GM19438 (cell line): ENCODE measurements around the gene IGF2R.
"Not testable (repeated sequence)": the region's sequence is repeated elsewhere in the genome, so short reads cannot be mapped to it uniquely, and the experiment has no call there.

Experiments
- ATAC-seq: cut with Tn5 transposase; IDR thresholded peaks from one replicate; pipeline ENCODE4 v1.9.1; 2021; ENCODE audit warnings: low read depth; ENCODE audit not compliant: unreplicated experiment

The IGF2R gene

GRCh38 chr6:160115421-160115820 lies 146.5 kb downstream of the IGF2R start:
- no peak for ATAC-seq

- no peak for ATAC-seq
These were observed 147.5 kb downstream of the IGF2R start for GRCh38 chr6:160116411-160116810.

- ATAC-seq = no peak
These were observed 148.3 kb downstream of the IGF2R start for GRCh38 chr6:160117137-160117536.

DNA sequence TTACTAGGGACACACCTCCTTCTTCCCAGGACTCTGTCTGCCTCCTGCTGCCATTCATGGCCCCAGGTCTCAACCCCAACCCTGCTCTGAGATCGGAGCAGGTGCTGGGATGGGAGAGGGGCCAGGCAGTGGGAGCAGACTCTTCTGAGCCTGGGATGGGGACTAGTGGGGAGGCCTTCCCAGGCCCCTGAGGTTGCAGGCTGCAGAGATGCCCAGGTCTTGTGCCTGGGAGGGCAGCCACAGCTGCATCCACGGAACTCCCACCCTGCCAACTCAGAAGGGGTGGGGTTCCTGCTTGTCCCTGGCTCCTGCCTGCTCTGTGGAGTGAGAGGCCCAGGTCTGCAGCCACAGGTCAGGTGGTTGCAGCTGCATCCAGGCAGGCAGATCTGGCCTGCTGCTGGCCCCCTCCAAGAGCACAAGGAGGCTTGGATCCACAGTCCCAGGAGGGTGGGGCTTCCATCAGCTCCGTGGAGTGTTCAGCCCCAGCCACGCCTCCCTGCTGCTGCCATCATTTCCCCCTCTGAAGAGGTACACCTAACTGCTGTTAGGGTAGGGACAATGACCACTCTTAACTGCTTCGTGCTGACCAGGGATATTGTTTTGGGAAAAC lies 149.8 kb downstream of the IGF2R start:
- ATAC-seq = no peak

GRCh38 chr6:160120087-160120486 lies 151.2 kb downstream of the IGF2R start:
- no peak for ATAC-seq

DNA sequence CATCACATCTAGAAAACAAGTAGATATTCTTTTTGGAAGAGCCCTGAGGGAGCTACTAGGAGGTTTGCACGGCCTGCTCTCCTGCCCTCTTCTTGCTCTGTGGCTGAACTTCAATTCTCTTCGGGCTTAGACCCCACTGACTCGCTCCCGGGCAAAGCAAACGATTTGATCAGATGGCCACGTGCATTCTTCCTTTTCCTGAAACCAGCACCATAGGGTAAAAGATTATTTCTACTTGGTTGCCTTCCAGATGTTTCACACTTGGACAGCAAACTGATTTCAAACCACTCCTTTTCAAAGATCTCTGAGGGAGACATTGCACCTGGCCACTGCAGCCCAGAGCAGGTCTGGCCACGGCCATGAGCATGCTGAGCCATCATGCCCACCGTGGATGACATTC lies 152.7 kb downstream of the IGF2R start, which contains the start of gene SLC22A1:
SLC22A1 (plus strand) TSS at position 258 of the 400 bp plus-strand sequence; CDS start at position 379, 121 bp downstream.
- ATAC-seq = no peak

- ATAC-seq = no peak
These were observed 153.1 kb downstream of the IGF2R start for GRCh38 chr6:160121981-160122380.

DNA sequence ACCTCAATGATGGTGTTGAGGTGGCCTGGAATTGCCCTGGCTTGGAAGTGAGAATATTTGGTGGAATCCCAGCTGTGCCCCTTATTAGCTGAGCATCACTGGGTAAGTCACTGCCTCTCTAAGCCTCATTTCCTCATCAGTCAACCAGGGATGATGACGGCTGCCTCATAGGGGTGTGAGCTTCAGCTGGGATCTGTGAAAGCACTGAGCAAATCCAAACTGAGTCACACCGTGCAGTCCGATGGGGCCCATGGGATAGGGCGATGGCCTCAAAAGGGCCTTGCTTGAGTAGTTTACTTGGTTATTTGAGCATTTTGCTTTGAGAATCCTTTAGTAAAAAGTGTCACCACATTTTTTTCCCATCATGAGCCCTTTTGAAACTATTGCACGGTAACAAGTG lies 153.9 kb downstream of the IGF2R start:
- no peak for ATAC-seq

DNA sequence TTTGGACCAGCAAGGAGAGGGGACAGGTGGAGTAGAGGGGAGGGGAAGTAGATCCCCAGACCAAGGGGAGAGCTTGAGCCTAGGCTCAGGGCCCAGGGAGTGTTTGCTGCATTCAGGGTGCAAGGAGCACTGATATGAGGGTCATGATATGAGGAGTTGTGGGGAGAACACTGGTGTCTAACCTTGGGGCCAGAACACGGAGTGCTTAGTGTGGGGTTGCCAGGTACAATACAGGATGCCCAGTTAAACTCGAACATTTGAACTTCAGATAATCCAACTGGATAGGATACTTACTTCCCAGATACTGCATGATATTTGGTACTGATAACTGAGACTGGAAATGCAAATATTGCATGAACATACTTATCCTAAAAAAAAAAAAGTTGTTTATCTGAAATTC lies 155.1 kb downstream of the IGF2R start:
- no peak for ATAC-seq

GRCh38 chr6:160124605-160125004 lies 155.7 kb downstream of the IGF2R start:
- ATAC-seq = no peak

DNA sequence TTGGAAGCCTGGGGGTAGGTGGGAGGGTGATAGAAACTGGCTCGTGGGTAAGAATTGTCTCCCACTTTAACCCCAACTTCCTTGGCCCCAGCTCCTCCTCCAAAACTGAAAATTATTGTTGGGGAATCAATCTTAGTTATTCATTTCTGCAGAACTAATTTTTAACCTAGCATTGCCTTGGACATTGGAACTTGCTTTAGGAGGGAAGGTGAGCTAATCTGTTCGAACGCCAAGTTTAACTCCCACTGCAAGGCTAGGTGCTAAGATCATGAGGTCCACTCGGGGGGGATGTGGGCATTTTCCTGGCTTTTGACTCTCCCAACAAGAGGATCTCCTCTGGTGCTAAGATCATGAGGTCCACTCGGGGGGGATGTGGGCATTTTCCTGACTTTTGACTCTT lies 156.2 kb downstream of the IGF2R start:
- ATAC-seq = not testable (repeated sequence)

- no peak for ATAC-seq
These were observed 158.6 kb downstream of the IGF2R start for GRCh38 chr6:160127270-160128124.

DNA sequence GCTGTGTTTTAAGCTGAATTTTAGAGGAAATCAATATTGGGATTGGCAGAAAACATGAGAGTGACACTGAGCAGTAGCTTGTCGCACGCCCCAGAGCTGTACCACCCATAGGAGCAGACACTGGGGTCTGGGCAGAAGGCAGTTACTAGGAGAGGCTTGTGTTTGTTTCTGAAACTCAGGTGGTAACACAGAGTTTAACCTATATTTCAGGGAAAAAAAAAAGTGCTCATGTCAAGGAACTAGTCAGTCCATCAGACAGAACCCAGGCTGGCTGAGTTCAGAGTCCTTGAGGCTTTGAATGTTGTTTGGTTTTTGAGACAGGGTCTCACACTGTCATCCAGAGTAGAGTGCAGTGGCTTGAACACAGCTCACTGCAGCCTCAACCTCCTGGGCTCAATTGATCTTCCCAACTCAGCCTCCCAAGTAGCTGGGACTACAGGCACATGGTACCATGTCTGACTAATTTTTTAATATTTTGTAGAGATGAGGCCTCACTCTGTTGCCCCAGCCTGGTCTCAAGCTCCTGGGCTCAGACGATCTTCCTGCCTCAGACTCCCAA lies 159.3 kb downstream of the IGF2R start:
- no peak for ATAC-seq

GRCh38 chr6:160128879-160129516 lies 160.1 kb downstream of the IGF2R start:
- ATAC-seq = no peak

GRCh38 chr6:160129881-160130615 lies 161.2 kb downstream of the IGF2R start:
- no peak for ATAC-seq

- ATAC-seq = no peak
These were observed 162.0 kb downstream of the IGF2R start for GRCh38 chr6:160130729-160131484.

- ATAC-seq = no peak
These were observed 162.9 kb downstream of the IGF2R start for GRCh38 chr6:160131636-160132296.

- no peak for ATAC-seq
These were observed 163.4 kb downstream of the IGF2R start for GRCh38 chr6:160132297-160132637.

- no peak for ATAC-seq
These were observed 164.0 kb downstream of the IGF2R start for GRCh38 chr6:160132776-160133338.
